ENCODE measurements around the gene RAB11FIP4. TPM values are rescaled to one million over a fixed set of nuclear protein-coding genes. Genes with fewer than 3 reads are reported as not detected.

RAB11FIP4 gene
- total and polyA plus RNA-seq, 2 donors (not counting 3 experiments of a cell fraction or from before 2014, with no cell fraction given), result 0.08 to 0.38 TPM

DNA sequence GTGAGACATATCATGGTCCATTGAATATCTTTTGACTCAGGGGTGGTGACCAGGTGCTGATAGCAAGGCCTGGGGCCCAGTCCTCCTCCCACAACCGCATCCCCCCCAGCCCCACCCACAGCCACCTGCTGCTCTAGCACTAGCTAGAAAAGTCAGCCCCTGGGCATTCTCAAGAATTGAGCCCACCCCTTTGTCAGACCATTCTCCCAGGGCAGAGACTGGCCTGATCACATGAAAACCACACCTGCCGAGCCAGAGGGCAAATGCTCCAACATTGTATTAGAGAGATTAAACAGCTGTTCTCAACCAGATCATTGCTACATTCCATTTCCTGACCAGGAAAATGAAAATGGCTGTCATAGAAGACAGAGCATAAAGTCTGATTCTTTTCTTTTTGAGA is 62.4 kb downstream of the RAB11FIP4 start:
- Histone ChIP-seq H2AFZ (ENCODE audit: low read depth, low read length) (no peak overlapping the region), H3K4me2 (ENCODE audit: insufficient read depth, low read length) (no peak overlapping the region), H3K9me1 (replicated peaks; ENCODE audit: control insufficient read depth, extremely low read depth, insufficient read depth, low read length) (no peaks in the 10 kb centered on the region), H3K9me3 (replicated peaks; ENCODE audit: control insufficient read depth, insufficient read depth, low read length) (no peaks in the 10 kb centered on the region), H3K27me3 (ENCODE audit: control insufficient read depth in 2 of 2, insufficient read depth in 2 of 2, low read length in 2 of 2) (peaks cover 2 to 5% of the 10 kb centered on the region in 2 experiments), H3K79me2 (ENCODE audit: control insufficient read depth, insufficient read depth, low read length) (no peaks in the 10 kb centered on the region), H3K4me1 (ENCODE audit: control insufficient read depth, extremely low read depth, insufficient read depth, low read length) (no peaks in the 10 kb centered on the region), H3K27ac (ENCODE audit: insufficient read depth, low read depth, low read length) (no peak overlapping the region), H4K20me1 (replicated peaks; ENCODE audit: control insufficient read depth, extremely low read depth, insufficient read depth, low read length) (no peaks in the 10 kb centered on the region), H3K36me3 (ENCODE audit: control insufficient read depth in 2 of 2, extremely low read depth in 1 of 2, insufficient read depth in 2 of 2, low read length in 2 of 2) (no peaks in the 10 kb centered on the region), H3K4me3 (replicated peaks in 1 of 3; ENCODE audit: insufficient read depth in 1 of 3, low read depth in 1 of 3, low read length in 3 of 3) (no peak overlapping the region), H3K9ac (replicated peaks; ENCODE audit: extremely low read depth, insufficient read depth, low read length) (no peak overlapping the region)
- TF ChIP-seq EZH2 (IDR thresholded peaks at IDR 0.05; ENCODE audit: borderline replicate concordance, low read depth, low read length, severe bottlenecking) (no peak), FOS (IDR thresholded peaks at IDR 0.05; ENCODE audit: borderline replicate concordance, insufficient read depth, low read length) (no peak), POLR2A (IDR thresholded peaks at IDR 0.05; ENCODE audit: low read depth, low read length) (no peak), POLR2AphosphoS5 (IDR thresholded peaks at IDR 0.05; ENCODE audit: insufficient read depth, low read depth, low read length) (no peak), GATA2 (IDR thresholded peaks at IDR 0.05; ENCODE audit: insufficient read depth, insufficient read length, low read depth, low read length) (no peak)
- POLR2A ChIA-PET, result interaction anchor here (1.1 kb wide), 1 partner anchor 16 kb away, joined by 12 read pairs; no protein-coding TSS in a partner anchor
- no TSS peak for BruUV-seq (replicated peaks)
- FAIRE-seq, result no peak
- no peak for DNase-seq (ENCODE audit: low read depth, low spot score)
- CTCF ChIA-PET, result interaction anchor here (1.0 kb wide), 1 partner anchor 13 kb away, joined by 3 read pairs; no protein-coding TSS in a partner anchor
- intact Hi-C loops (cut with micrococcal nuclease), result no loop called here
- dilution Hi-C loops (cut with MboI; ENCODE audit: extremely low pct_ligation_motif_present, low sequenced_read_pairs), result no loop called here

GRCh38 chr17:31456814-31457213 is 65.3 kb downstream of the RAB11FIP4 start:
- CTCF ChIA-PET, result interaction anchor here (0.8 to 1.8 kb wide), 2 partner anchors 8 to 68 kb away, joined by 3 read pairs; no protein-coding TSS in a partner anchor
- Histone ChIP-seq H3K27me3 (ENCODE audit: control insufficient read depth in 2 of 2, insufficient read depth in 2 of 2, low read length in 2 of 2) (peaks cover 0 to 2% of the 10 kb centered on the region in 2 experiments), H2AFZ (ENCODE audit: low read depth, low read length) (no peak overlapping the region)

More at GRCh38 chr17:31456814-31457213, 65.3 kb downstream of the RAB11FIP4 start:
- BruUV-seq (replicated peaks), result no TSS peak
- TF ChIP-seq, protein P1, sequence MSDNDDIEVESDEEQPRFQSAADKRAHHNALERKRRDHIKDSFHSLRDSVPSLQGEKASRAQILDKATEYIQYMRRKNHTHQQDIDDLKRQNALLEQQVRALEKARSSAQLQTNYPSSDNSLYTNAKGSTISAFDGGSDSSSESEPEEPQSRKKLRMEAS (IDR thresholded peaks at IDR 0.05; ENCODE audit: insufficient read depth, insufficient read length), result no peak
- TF ChIP-seq POLR2AphosphoS5 (IDR thresholded peaks at IDR 0.05; ENCODE audit: insufficient read depth, low read depth, low read length) (no peak), GATA2 (IDR thresholded peaks at IDR 0.05; ENCODE audit: insufficient read depth, insufficient read length, low read depth, low read length) (no peak), FOS (IDR thresholded peaks at IDR 0.05; ENCODE audit: borderline replicate concordance, insufficient read depth, low read length) (no peak), MYC (IDR thresholded peaks at IDR 0.05; ENCODE audit: low read depth, low read length) (no peak), JUN (IDR thresholded peaks at IDR 0.05; ENCODE audit: borderline replicate concordance, insufficient read depth, insufficient read length, low read depth) (no peak), POLR2A (IDR thresholded peaks at IDR 0.05; ENCODE audit: low read depth, low read length) (no peak), EZH2 (IDR thresholded peaks at IDR 0.05; ENCODE audit: borderline replicate concordance, low read depth, low read length, severe bottlenecking) (no peak)
- TF ChIP-seq, protein P2, sequence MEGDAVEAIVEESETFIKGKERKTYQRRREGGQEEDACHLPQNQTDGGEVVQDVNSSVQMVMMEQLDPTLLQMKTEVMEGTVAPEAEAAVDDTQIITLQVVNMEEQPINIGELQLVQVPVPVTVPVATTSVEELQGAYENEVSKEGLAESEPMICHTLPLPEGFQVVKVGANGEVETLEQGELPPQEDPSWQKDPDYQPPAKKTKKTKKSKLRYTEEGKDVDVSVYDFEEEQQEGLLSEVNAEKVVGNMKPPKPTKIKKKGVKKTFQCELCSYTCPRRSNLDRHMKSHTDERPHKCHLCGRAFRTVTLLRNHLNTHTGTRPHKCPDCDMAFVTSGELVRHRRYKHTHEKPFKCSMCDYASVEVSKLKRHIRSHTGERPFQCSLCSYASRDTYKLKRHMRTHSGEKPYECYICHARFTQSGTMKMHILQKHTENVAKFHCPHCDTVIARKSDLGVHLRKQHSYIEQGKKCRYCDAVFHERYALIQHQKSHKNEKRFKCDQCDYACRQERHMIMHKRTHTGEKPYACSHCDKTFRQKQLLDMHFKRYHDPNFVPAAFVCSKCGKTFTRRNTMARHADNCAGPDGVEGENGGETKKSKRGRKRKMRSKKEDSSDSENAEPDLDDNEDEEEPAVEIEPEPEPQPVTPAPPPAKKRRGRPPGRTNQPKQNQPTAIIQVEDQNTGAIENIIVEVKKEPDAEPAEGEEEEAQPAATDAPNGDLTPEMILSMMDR (IDR thresholded peaks at IDR 0.05; ENCODE audit: extremely low read depth in 1 of 2, insufficient read depth in 1 of 2, low read depth in 1 of 2, low read length in 2 of 2), result no peak
- no peak overlapping the region for H3K27ac ChIP-seq (ENCODE audit: insufficient read depth, low read depth, low read length)
- no peak overlapping the region for H3K9ac ChIP-seq (replicated peaks; ENCODE audit: extremely low read depth, insufficient read depth, low read length)
- FAIRE-seq (no peak), DNase-seq (ENCODE audit: low read depth, low spot score) (no peak)
- intact Hi-C loops (cut with micrococcal nuclease) (no loop called here), dilution Hi-C loops (cut with MboI; ENCODE audit: extremely low pct_ligation_motif_present, low sequenced_read_pairs) (no loop called here)
- H4K20me1 ChIP-seq (replicated peaks; ENCODE audit: control insufficient read depth, extremely low read depth, insufficient read depth, low read length), result no peaks in the 10 kb centered on the region
- H3K4me3 ChIP-seq (replicated peaks in 1 of 3; ENCODE audit: insufficient read depth in 1 of 3, low read depth in 1 of 3, low read length in 3 of 3), result no peak overlapping the region
- no peaks in the 10 kb centered on the region for H3K9me3 ChIP-seq (replicated peaks; ENCODE audit: control insufficient read depth, insufficient read depth, low read length)
- no peak overlapping the region for H3K4me2 ChIP-seq (ENCODE audit: insufficient read depth, low read length)
- H3K4me1 ChIP-seq (ENCODE audit: control insufficient read depth, extremely low read depth, insufficient read depth, low read length), result no peaks in the 10 kb centered on the region
- no peaks in the 10 kb centered on the region for H3K79me2 ChIP-seq (ENCODE audit: control insufficient read depth, insufficient read depth, low read length)
- no peaks in the 10 kb centered on the region for H3K36me3 ChIP-seq (ENCODE audit: control insufficient read depth in 2 of 2, extremely low read depth in 1 of 2, insufficient read depth in 2 of 2, low read length in 2 of 2)
- POLR2A ChIA-PET, result no interaction called here
- no peaks in the 10 kb centered on the region for H3K9me1 ChIP-seq (replicated peaks; ENCODE audit: control insufficient read depth, extremely low read depth, insufficient read depth, low read length)
